ENCODE results near the gene NPW. TPM values are rescaled to one million over a fixed set of nuclear protein-coding genes. Genes with fewer than 3 reads are reported as not detected.

The NPW gene
- total and polyA plus RNA-seq, 2 donors (not counting 3 experiments of a cell fraction or from before 2014, with no cell fraction given), result 0.84 to 3.3 TPM

- intact Hi-C loops (cut with micrococcal nuclease), result no loop called here
- DNase-seq (ENCODE audit: low read depth, low spot score) (no peak), FAIRE-seq (no peak)
- no TSS peak for BruUV-seq (replicated peaks)
- Histone ChIP-seq H3K36me3 (ENCODE audit: control insufficient read depth in 2 of 2, extremely low read depth in 1 of 2, insufficient read depth in 2 of 2, low read length in 2 of 2) (peaks cover 0 to 48% of the 10 kb centered on the region in 2 experiments), H3K9me1 (replicated peaks; ENCODE audit: control insufficient read depth, extremely low read depth, insufficient read depth, low read length) (no peaks in the 10 kb centered on the region), H3K27me3 (ENCODE audit: control insufficient read depth in 2 of 2, insufficient read depth in 2 of 2, low read length in 2 of 2) (no peaks in the 10 kb centered on the region), H3K27ac (ENCODE audit: insufficient read depth, low read depth, low read length) (no peak overlapping the region), H3K79me2 (ENCODE audit: control insufficient read depth, insufficient read depth, low read length) (no peaks in the 10 kb centered on the region), H3K9me3 (replicated peaks; ENCODE audit: control insufficient read depth, insufficient read depth, low read length) (no peaks in the 10 kb centered on the region), H4K20me1 (replicated peaks; ENCODE audit: control insufficient read depth, extremely low read depth, insufficient read depth, low read length) (no peaks in the 10 kb centered on the region), H3K9ac (replicated peaks; ENCODE audit: extremely low read depth, insufficient read depth, low read length) (no peak overlapping the region), H3K4me3 (replicated peaks in 1 of 3; ENCODE audit: insufficient read depth in 1 of 3, low read depth in 1 of 3, low read length in 3 of 3) (no peak overlapping the region), H3K4me2 (ENCODE audit: insufficient read depth, low read length) (no peak overlapping the region), H3K4me1 (ENCODE audit: control insufficient read depth, extremely low read depth, insufficient read depth, low read length) (no peaks in the 10 kb centered on the region), H2AFZ (ENCODE audit: low read depth, low read length) (no peak overlapping the region)
- dilution Hi-C loops (cut with MboI; ENCODE audit: extremely low pct_ligation_motif_present, low sequenced_read_pairs), result no loop called here
- CTCF ChIA-PET, result interaction anchor here (1.1 kb wide), 1 partner anchor 78 kb away, joined by 3 read pairs; no protein-coding TSS in a partner anchor
- TF ChIP-seq MAX (IDR thresholded peaks at IDR 0.05; ENCODE audit: insufficient read depth, insufficient read length) (no peak), CTCF (IDR thresholded peaks at IDR 0.05; ENCODE audit: extremely low read depth in 1 of 2, insufficient read depth in 1 of 2, low read depth in 1 of 2, low read length in 2 of 2) (no peak), JUN (IDR thresholded peaks at IDR 0.05; ENCODE audit: borderline replicate concordance, insufficient read depth, insufficient read length, low read depth) (no peak), GATA2 (IDR thresholded peaks at IDR 0.05; ENCODE audit: insufficient read depth, insufficient read length, low read depth, low read length) (no peak), EZH2 (IDR thresholded peaks at IDR 0.05; ENCODE audit: borderline replicate concordance, low read depth, low read length, severe bottlenecking) (no peak), MYC (IDR thresholded peaks at IDR 0.05; ENCODE audit: low read depth, low read length) (no peak), POLR2AphosphoS5 (IDR thresholded peaks at IDR 0.05; ENCODE audit: insufficient read depth, low read depth, low read length) (no peak), POLR2A (IDR thresholded peaks at IDR 0.05; ENCODE audit: low read depth, low read length) (no peak), FOS (IDR thresholded peaks at IDR 0.05; ENCODE audit: borderline replicate concordance, insufficient read depth, low read length) (no peak)
- POLR2A ChIA-PET, result no interaction called here
These were observed 43.2 kb downstream of the NPW start for GRCh38 chr16:2062801-2063200.
